Measurements from ENCODE around the gene PROZ.

Gene PROZ

GRCh38 chr13:113207890-113208420 is 49.5 kb downstream of the PROZ start:
- DNase-seq (ENCODE audit: low spot score), result no peak

- peak; percentile 91 for DNase-seq (ENCODE audit: low spot score)
Measured at GRCh38 chr13:113208421-113209335, 50.2 kb downstream of the PROZ start, which contains the start of gene PCID2. Gene PCID2, minus strand, starts transcription at chr13:113208669. Its CDS starts 35 bp downstream, at chr13:113208634.

GRCh38 chr13:113209336-113209758 is 50.9 kb downstream of the PROZ start, which contains the start of gene CUL4A:
Gene CUL4A, plus strand, starts transcription at chr13:113209613. Its CDS starts 15 bp downstream, at chr13:113209628.
- DNase-seq (ENCODE audit: low spot score), result peak; percentile 78

- peak; percentile 45 for DNase-seq (ENCODE audit: low spot score)
Measured at GRCh38 chr13:113209759-113210421, 51.4 kb downstream of the PROZ start.

GRCh38 chr13:113210833-113211232 is 52.4 kb downstream of the PROZ start:
- no peak for DNase-seq (ENCODE audit: low spot score)

- DNase-seq (ENCODE audit: low spot score), result no peak
Measured at GRCh38 chr13:113211774-113212173, 53.3 kb downstream of the PROZ start.

GRCh38 chr13:113216254-113217048 is 58.0 kb downstream of the PROZ start:
- peak; percentile 26 for DNase-seq (ENCODE audit: low spot score)

- no peak for DNase-seq (ENCODE audit: low spot score)
Measured at GRCh38 chr13:113218586-113218985, 60.1 kb downstream of the PROZ start.

- no peak for DNase-seq (ENCODE audit: low spot score)
Measured at GRCh38 chr13:113219256-113219940, 61.0 kb downstream of the PROZ start.

GRCh38 chr13:113220141-113220598 is 61.7 kb downstream of the PROZ start:
- no peak for DNase-seq (ENCODE audit: low spot score)

- no peak for DNase-seq (ENCODE audit: low spot score)
Measured at GRCh38 chr13:113220877-113221276, 62.4 kb downstream of the PROZ start.
